ENCODE results near the gene IGSF3.
"Not testable (repeated sequence)": the region's sequence is repeated elsewhere in the genome, so short reads cannot be mapped to it uniquely, and the experiment has no call there.

GRCh38 chr1:116621756-116622155 is 45.8 kb downstream of the IGSF3 start:
- TF ChIP-seq POLR2A (IDR thresholded peaks at IDR 0.05; ENCODE audit: low read depth); CTCF (IDR thresholded peaks at IDR 0.05): not testable (repeated sequence)
